ENCODE measurements around the gene VWA3B. TPM values are rescaled to one million over a fixed set of nuclear protein-coding genes. Genes with fewer than 3 reads are reported as not detected.

Gene VWA3B
- total and polyA plus RNA-seq, 4 donors: 3.5 to 29.2 (median 11.2) TPM

GRCh38 chr2:98155291-98155690 is 68.3 kb downstream of the VWA3B start:
- no peak overlapping the region for H3K9ac ChIP-seq (ENCODE audit: insufficient read depth in 1 of 2, low read length in 2 of 2)
- H3K27ac ChIP-seq (ENCODE audit: low read depth in 1 of 2, low read length in 1 of 2): no peak overlapping the region
- no peaks in the 10 kb centered on the region for H3K9me3 ChIP-seq (ENCODE audit: control insufficient read depth in 4 of 4, insufficient read depth in 3 of 4, low read length in 3 of 4)
- TF ChIP-seq CTCF (IDR thresholded peaks at IDR 0.05; ENCODE audit: control extremely low read depth, extremely low read depth): no peak
- peaks cover 0 to 10% (median 3%) of the 10 kb centered on the region in 5 donors for H3K4me1 ChIP-seq (ENCODE audit: control insufficient read depth in 5 of 5, insufficient read depth in 5 of 5, low read length in 5 of 5)
- no peak for ATAC-seq (ENCODE audit: insufficient read depth, low FRiP score)
- no peak for DNase-seq
- WGBS, 2 donors: 85 to 92% methylated on average over 8 of the region's 8 CpGs
- no peaks in the 10 kb centered on the region for H3K27me3 ChIP-seq (ENCODE audit: control insufficient read depth in 3 of 3, insufficient read depth in 3 of 3, low read length in 2 of 3)
- H3K36me3 ChIP-seq (ENCODE audit: control insufficient read depth in 4 of 4, insufficient read depth in 4 of 4, low read length in 4 of 4): no peaks in the 10 kb centered on the region
- no peak overlapping the region for H3K4me3 ChIP-seq

- Histone ChIP-seq H3K27me3 (ENCODE audit: control insufficient read depth in 3 of 3, insufficient read depth in 3 of 3, low read length in 2 of 3) (no peaks in the 10 kb centered on the region), H3K4me3 (no peak overlapping the region), H3K4me1 (ENCODE audit: control insufficient read depth in 5 of 5, insufficient read depth in 5 of 5, low read length in 5 of 5) (peaks cover 0 to 13% (median 4%) of the 10 kb centered on the region in 5 donors), H3K27ac (ENCODE audit: low read depth in 1 of 2, low read length in 1 of 2) (peak overlapping the region in 1 of 2 donors; percentile 61), H3K9ac (ENCODE audit: insufficient read depth in 1 of 2, low read length in 2 of 2) (no peak overlapping the region), H3K9me3 (ENCODE audit: control insufficient read depth in 4 of 4, insufficient read depth in 3 of 4, low read length in 3 of 4) (no peaks in the 10 kb centered on the region), H3K36me3 (ENCODE audit: control insufficient read depth in 4 of 4, insufficient read depth in 4 of 4, low read length in 4 of 4) (no peaks in the 10 kb centered on the region)
- 74 to 79% methylated on average over 4 of the region's 4 CpGs for WGBS, 2 donors
- DNase-seq: peak in 2 of 3 donors; percentile 40 to 55
- ATAC-seq (ENCODE audit: insufficient read depth, low FRiP score): no peak
- TF ChIP-seq CTCF (IDR thresholded peaks at IDR 0.05; ENCODE audit: control extremely low read depth, extremely low read depth): no peak
These were observed 68.7 kb downstream of the VWA3B start for GRCh38 chr2:98155716-98156115.

- Histone ChIP-seq H3K4me3 (no peak overlapping the region), H3K27me3 (ENCODE audit: control insufficient read depth in 3 of 3, insufficient read depth in 3 of 3, low read length in 2 of 3) (no peaks in the 10 kb centered on the region), H3K9me3 (ENCODE audit: control insufficient read depth in 4 of 4, insufficient read depth in 3 of 4, low read length in 3 of 4) (no peaks in the 10 kb centered on the region), H3K27ac (ENCODE audit: low read depth in 1 of 2, low read length in 1 of 2) (peak overlapping the region in 1 of 2 donors; percentile 61), H3K9ac (ENCODE audit: insufficient read depth in 1 of 2, low read length in 2 of 2) (no peak overlapping the region), H3K4me1 (ENCODE audit: control insufficient read depth in 5 of 5, insufficient read depth in 5 of 5, low read length in 5 of 5) (peaks cover 0 to 19% (median 4%) of the 10 kb centered on the region in 5 donors), H3K36me3 (ENCODE audit: control insufficient read depth in 4 of 4, insufficient read depth in 4 of 4, low read length in 4 of 4) (no peaks in the 10 kb centered on the region)
- WGBS, 2 donors: 92 to 94% methylated on average over 7 of the region's 7 CpGs
- ATAC-seq (ENCODE audit: insufficient read depth, low FRiP score) (no peak), DNase-seq (no peak)
- no peak for TF ChIP-seq CTCF (IDR thresholded peaks at IDR 0.05; ENCODE audit: control extremely low read depth, extremely low read depth)
These were observed 69.3 kb downstream of the VWA3B start for GRCh38 chr2:98156304-98156703.

- H3K9me3 ChIP-seq (ENCODE audit: control insufficient read depth in 4 of 4, insufficient read depth in 3 of 4, low read length in 3 of 4): no peaks in the 10 kb centered on the region
- ATAC-seq (ENCODE audit: insufficient read depth, low FRiP score) (no peak), DNase-seq (no peak)
- no peak overlapping the region for H3K4me3 ChIP-seq
- WGBS, 2 donors: 76 to 84% methylated on average over 8 of the region's 8 CpGs
- H3K9ac ChIP-seq (ENCODE audit: insufficient read depth in 1 of 2, low read length in 2 of 2): no peak overlapping the region
- no peaks in the 10 kb centered on the region for H3K36me3 ChIP-seq (ENCODE audit: control insufficient read depth in 4 of 4, insufficient read depth in 4 of 4, low read length in 4 of 4)
- TF ChIP-seq CTCF (IDR thresholded peaks at IDR 0.05; ENCODE audit: control extremely low read depth, extremely low read depth): no peak
- peaks cover under 1 to 25% (median 9%) of the 10 kb centered on the region in 5 donors for H3K4me1 ChIP-seq (ENCODE audit: control insufficient read depth in 5 of 5, insufficient read depth in 5 of 5, low read length in 5 of 5)
- H3K27ac ChIP-seq (ENCODE audit: low read depth in 1 of 2, low read length in 1 of 2): peak overlapping the region in 1 of 2 donors; percentile 96
- no peaks in the 10 kb centered on the region for H3K27me3 ChIP-seq (ENCODE audit: control insufficient read depth in 3 of 3, insufficient read depth in 3 of 3, low read length in 2 of 3)
These were observed 70.6 kb downstream of the VWA3B start for GRCh38 chr2:98157557-98157956.
